Sciatic nerve (tissue), 2 donors: Measurements from ENCODE around the gene MCIDAS. TPM values are rescaled to one million over a fixed set of nuclear protein-coding genes. Genes with fewer than 3 reads are reported as not detected.

Experiments
- ATAC-seq: fragments of 200-7000 bp; cut with Tn5 transposase; one replicate; pipeline ENCODE4 v1.9.1; 2020; ENCODE audit warnings: mild to moderate bottlenecking, moderate library complexity
- DNase-seq: peaks from one replicate; pipeline ENCODE4 v3.0.0-alpha.2; 2020; ENCODE audit warnings: low spot score
- intact Hi-C: fragments of 100-400 bp; cut with DNase I; formaldehyde crosslinking; loops from one replicate; pipeline ENCODE4 v1.14.2; 2022
- microRNA-seq: library from miRNA; unstranded; fragments of <30 nt; microRNA quantifications from one replicate; pipeline ENCODE4 v1.2.0, GENCODE V29; 2020
- total RNA-seq: library from RNA; stranded (reverse); fragmentation: NEBNext Ultra II Directional; extraction: Animal tissue kit (Norgen Biotek cat#: 25700); gene quantifications from one replicate; pipeline ENCODE4 v1.2.1, GENCODE V29; 2021
- donor health status: DM: no; HTN: no; CAD: no.
- donor health status: DM: no; HTN: no; CAD: no.

MCIDAS gene
- total RNA-seq, 1 donor from 2014 or later: not detected

DNA sequence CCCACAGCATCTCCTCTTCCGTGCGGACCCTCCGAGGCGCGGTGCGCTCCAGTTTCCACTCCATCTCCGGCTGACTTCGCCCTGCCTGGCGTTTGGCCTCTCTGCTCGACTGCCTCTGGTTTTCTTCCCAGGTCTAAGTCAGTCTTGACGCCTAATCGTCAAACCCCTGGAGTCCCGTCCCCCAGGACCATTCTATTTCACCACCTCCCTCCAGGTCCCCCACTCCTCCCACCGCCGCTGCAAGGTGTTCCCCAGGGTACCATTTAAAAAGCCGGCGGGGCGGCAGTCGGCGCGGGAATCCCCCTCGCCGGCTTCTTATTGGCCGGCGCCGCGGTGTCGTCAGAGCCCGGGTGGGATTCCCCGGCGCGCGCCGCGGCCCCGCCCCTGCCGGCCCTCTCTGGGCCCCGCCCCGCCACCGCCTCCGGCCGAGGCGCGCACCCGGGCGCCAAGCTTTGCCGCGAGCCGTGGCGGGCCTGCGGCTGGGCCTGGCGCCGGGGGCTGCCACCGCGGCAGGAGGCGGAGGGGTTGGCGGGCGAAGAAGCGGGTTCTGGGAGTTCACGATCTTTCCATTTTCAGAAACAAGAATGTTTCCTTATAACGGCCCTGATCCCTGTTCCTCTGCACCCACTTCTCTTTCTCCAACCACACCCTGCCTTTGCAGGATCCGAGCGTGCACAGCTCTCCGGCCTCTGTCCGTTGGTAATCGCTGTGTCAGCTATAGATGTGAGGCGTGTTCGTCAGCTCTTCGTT is 54.0 kb downstream of the MCIDAS start, which contains the start of gene CDC20B:
Gene CDC20B, minus strand, starts transcription at position 241 of the 750 bp plus-strand sequence. Its CDS starts 177 bp downstream, at position 64.
- intact Hi-C loops: loop anchor here (10.0 kb wide), 1 partner anchor 52 kb away; the partner anchor contains the start of gene MCIDAS
- DNase-seq (peak; percentile 81), ATAC-seq (peak; percentile 92)

DNA sequence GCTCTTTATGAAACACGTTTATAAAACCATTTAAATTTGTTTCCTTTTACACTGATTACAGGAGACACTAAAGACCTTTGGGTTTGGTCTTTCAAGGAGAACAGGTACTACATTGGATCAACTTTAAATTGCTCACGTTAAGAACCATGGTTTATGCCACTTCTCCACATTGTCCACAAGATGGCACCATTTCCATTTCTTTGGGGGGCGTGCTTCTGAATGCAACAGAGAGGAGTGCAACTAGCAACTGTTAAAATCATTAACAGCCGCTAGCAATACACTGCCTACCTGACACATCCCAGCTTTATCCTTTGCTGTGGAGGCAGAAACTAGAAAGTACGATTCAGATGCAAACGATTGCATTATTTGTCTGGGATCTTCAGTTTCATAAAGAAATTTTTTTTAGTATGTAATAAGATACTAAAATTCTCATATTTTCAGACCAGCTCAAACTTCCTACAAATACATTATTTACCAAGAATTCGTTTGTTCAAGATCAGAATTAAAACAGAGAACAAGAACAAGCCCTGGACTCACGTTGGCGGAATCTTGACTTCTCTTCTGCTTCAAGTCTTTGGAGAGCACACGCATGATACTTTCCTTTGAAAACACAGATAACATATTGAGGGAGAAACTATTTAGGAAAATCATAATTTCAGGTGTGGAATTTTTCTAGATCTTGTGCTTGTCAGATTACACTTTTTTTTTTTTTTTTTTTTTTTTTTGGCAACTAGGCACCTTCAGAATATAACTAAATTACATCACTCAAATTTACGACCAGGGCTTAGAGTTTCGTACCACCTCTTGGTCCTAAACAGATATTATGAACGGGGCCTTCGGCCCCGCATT is 54.8 kb downstream of the MCIDAS start:
- DNase-seq (no peak), ATAC-seq (peak; percentile 88)
- intact Hi-C loops: loop anchor here (10.0 kb wide), 1 partner anchor 53 kb away; the partner anchor contains the start of gene MCIDAS

DNA sequence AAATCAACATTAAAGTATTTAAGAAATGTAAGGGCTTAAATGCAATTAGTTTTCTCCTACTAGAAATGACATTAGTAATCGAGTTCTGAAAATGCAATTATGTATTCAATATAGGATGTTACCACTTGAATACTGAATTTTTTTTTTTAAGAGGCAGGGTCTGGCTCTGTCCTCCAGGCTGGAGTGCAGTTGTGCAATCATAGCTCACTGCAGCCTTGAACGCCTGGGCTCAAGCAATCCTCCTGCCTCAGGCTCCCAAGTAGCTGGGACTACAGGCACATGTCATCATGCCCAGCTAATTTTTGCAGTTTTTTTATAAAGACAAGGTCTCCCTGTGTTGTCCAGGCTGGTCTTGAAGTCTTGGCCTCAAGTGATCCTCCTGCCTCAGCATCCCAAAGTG is 55.6 kb downstream of the MCIDAS start:
- no peak for DNase-seq
- intact Hi-C loops: loop anchor here (10.0 kb wide), 1 partner anchor 53 kb away; the partner anchor contains the start of gene MCIDAS
- no peak for ATAC-seq

Small RNA genes within 50 kb of the gene (microRNA-seq; reads per million reads assigned to microRNA genes)
- gene MIR449A: 50.3 reads per million, percentile 48 among the genes with 10 or more reads in this experiment
- 1.4 reads per million for gene MIR449B
- gene MIR449C: not detected

Other genes with a start within 250 kb of the MCIDAS start
- gene ESM1, start 241.7 kb downstream of the MCIDAS start, total RNA-seq: 0.49 TPM
- 0.62 TPM for gene GZMK, start 203.1 kb downstream of the MCIDAS start, total RNA-seq
- 5.3 TPM for gene GZMA, start 124.7 kb downstream of the MCIDAS start, total RNA-seq
- 34.9 TPM for gene GPX8, start 67.1 kb downstream of the MCIDAS start, total RNA-seq
- not detected for gene CDC20B, start 54.1 kb downstream of the MCIDAS start, total RNA-seq
- gene CCNO, start 6.3 kb upstream of the MCIDAS start, total RNA-seq: 0.22 TPM
- 24.8 TPM for gene DHX29, start 80.4 kb upstream of the MCIDAS start, total RNA-seq
- 69.0 TPM for gene MTREX, start 80.7 kb upstream of the MCIDAS start, total RNA-seq